ENCODE measurements around the gene FGG. TPM values are rescaled to one million over a fixed set of nuclear protein-coding genes. Genes with fewer than 3 reads are reported as not detected.

The FGG gene
- total and polyA plus RNA-seq, 2 donors (not counting 1 experiment from before 2014, with no cell fraction given), result not detected

DNA sequence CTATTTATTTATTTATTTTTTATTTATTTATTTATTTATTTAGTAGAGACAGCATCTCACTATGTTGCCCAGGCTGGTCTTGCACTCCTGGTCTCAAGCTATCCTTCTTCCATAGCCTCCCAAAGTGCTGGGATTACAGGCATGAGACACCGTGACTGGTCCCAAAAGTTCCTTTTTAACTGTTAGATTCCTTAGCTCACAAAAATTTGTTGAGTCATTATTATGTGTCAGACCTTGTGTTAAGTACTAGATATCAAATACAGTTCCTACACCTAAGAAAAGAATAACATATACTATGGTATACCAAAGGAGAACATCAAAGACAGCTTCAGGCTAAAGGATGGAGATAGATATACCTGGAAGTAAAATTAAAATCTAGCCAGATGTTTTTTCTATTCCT lies 33.5 kb downstream of the FGG start:
- Histone ChIP-seq H3K79me2 (ENCODE audit: control insufficient read depth, insufficient read depth, low read length) (no peaks in the 10 kb centered on the region), H3K4me1 (ENCODE audit: control insufficient read depth, extremely low read depth, insufficient read depth, low read length) (no peaks in the 10 kb centered on the region), H3K27me3 (ENCODE audit: control insufficient read depth, insufficient read depth, low read length) (no peaks in the 10 kb centered on the region), H3K9ac (ENCODE audit: insufficient read depth, low read length) (no peak overlapping the region), H3K27ac (ENCODE audit: insufficient read depth, low read length) (no peak overlapping the region), H3K4me2 (ENCODE audit: extremely low read depth, insufficient read depth, low read length) (no peak overlapping the region), H2AFZ (ENCODE audit: low read length) (no peak overlapping the region), H3K9me3 (ENCODE audit: control insufficient read depth, insufficient read depth, low read depth, low read length) (no peaks in the 10 kb centered on the region), H3K36me3 (ENCODE audit: control insufficient read depth, insufficient read depth, low read length) (no peaks in the 10 kb centered on the region), H3K4me3 (replicated peaks in 1 of 4; ENCODE audit: control extremely low read depth in 1 of 4, insufficient read depth in 1 of 4, low read depth in 3 of 4, low read length in 4 of 4) (no peak overlapping the region), H4K20me1 (ENCODE audit: control insufficient read depth, extremely low read depth, insufficient read depth, low read length) (no peaks in the 10 kb centered on the region)
- no peak for TF ChIP-seq EZH2 (IDR thresholded peaks at IDR 0.05; ENCODE audit: low read length, missing control alignments)
- TF ChIP-seq, protein P1, sequence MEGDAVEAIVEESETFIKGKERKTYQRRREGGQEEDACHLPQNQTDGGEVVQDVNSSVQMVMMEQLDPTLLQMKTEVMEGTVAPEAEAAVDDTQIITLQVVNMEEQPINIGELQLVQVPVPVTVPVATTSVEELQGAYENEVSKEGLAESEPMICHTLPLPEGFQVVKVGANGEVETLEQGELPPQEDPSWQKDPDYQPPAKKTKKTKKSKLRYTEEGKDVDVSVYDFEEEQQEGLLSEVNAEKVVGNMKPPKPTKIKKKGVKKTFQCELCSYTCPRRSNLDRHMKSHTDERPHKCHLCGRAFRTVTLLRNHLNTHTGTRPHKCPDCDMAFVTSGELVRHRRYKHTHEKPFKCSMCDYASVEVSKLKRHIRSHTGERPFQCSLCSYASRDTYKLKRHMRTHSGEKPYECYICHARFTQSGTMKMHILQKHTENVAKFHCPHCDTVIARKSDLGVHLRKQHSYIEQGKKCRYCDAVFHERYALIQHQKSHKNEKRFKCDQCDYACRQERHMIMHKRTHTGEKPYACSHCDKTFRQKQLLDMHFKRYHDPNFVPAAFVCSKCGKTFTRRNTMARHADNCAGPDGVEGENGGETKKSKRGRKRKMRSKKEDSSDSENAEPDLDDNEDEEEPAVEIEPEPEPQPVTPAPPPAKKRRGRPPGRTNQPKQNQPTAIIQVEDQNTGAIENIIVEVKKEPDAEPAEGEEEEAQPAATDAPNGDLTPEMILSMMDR (conservative IDR thresholded peaks at IDR 0.05 in 1 of 2, IDR thresholded peaks at IDR 0.05 in 1 of 2; ENCODE audit: low read depth in 1 of 2, low read length in 2 of 2), result no peak
- DNase-seq (ENCODE audit: low read depth in 2 of 2), result peak in 1 of 2 donors; percentile 32

DNA sequence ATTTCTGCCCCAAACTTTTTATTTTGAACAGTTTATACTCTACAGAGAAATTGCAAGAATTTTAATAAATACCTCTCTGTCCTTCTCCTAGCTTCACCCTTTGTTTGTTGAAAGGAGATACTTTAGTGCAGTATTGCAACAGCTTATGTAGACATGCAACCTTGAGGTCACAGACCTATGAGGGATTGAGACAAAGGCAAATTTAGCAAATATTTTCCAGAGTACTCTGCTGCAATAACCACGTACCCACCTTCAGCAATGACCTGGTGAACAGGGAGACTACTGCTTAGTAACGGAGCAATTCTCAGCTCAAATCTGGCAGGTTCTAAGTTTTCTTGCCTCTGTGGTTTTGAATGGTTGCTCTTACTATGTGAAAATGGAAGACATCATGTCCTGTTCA lies 35.1 kb downstream of the FGG start:
- Histone ChIP-seq H4K20me1 (ENCODE audit: control insufficient read depth, extremely low read depth, insufficient read depth, low read length) (no peaks in the 10 kb centered on the region), H3K36me3 (ENCODE audit: control insufficient read depth, insufficient read depth, low read length) (no peaks in the 10 kb centered on the region), H3K4me1 (ENCODE audit: control insufficient read depth, extremely low read depth, insufficient read depth, low read length) (no peaks in the 10 kb centered on the region), H3K4me3 (replicated peaks in 1 of 4; ENCODE audit: control extremely low read depth in 1 of 4, insufficient read depth in 1 of 4, low read depth in 3 of 4, low read length in 4 of 4) (no peak overlapping the region), H2AFZ (ENCODE audit: low read length) (no peak overlapping the region), H3K9me3 (ENCODE audit: control insufficient read depth, insufficient read depth, low read depth, low read length) (no peaks in the 10 kb centered on the region), H3K79me2 (ENCODE audit: control insufficient read depth, insufficient read depth, low read length) (no peaks in the 10 kb centered on the region), H3K4me2 (ENCODE audit: extremely low read depth, insufficient read depth, low read length) (no peak overlapping the region), H3K27ac (ENCODE audit: insufficient read depth, low read length) (no peak overlapping the region), H3K27me3 (ENCODE audit: control insufficient read depth, insufficient read depth, low read length) (no peaks in the 10 kb centered on the region), H3K9ac (ENCODE audit: insufficient read depth, low read length) (no peak overlapping the region)
- TF ChIP-seq EZH2 (IDR thresholded peaks at IDR 0.05; ENCODE audit: low read length, missing control alignments), result no peak
- TF ChIP-seq, protein P1 (conservative IDR thresholded peaks at IDR 0.05 in 1 of 2, IDR thresholded peaks at IDR 0.05 in 1 of 2; ENCODE audit: low read depth in 1 of 2, low read length in 2 of 2), result no peak
- no peak for DNase-seq (ENCODE audit: low read depth in 2 of 2)

DNA sequence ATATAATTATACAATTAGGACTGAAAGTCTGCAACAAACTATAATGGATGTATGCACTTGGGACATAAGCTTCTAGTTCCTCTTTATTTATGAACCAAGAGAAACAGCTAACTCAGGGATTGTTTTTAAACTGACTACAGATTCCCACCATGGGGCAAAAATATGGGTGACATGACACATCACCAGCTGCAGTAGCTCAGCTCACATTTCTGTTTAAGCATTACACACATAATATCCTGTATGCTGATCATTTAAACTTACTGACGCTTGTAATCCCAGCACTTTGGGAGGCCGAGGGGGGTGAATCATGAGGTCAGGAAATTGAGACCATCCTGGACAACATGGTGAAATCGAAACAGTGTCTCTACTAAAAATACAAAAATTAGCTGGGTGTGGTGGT lies 38.1 kb downstream of the FGG start:
- H3K27me3 ChIP-seq (ENCODE audit: control insufficient read depth, insufficient read depth, low read length), result no peaks in the 10 kb centered on the region
- H3K36me3 ChIP-seq (ENCODE audit: control insufficient read depth, insufficient read depth, low read length), result no peaks in the 10 kb centered on the region
- peak in 1 of 2 donors; percentile 51 for DNase-seq (ENCODE audit: low read depth in 2 of 2)
- H3K9ac ChIP-seq (ENCODE audit: insufficient read depth, low read length), result no peak overlapping the region
- H3K4me3 ChIP-seq (replicated peaks in 1 of 4; ENCODE audit: control extremely low read depth in 1 of 4, insufficient read depth in 1 of 4, low read depth in 3 of 4, low read length in 4 of 4), result no peak overlapping the region
- TF ChIP-seq, protein P1 (conservative IDR thresholded peaks at IDR 0.05 in 1 of 2, IDR thresholded peaks at IDR 0.05 in 1 of 2; ENCODE audit: low read depth in 1 of 2, low read length in 2 of 2), result no peak
- no peak for TF ChIP-seq EZH2 (IDR thresholded peaks at IDR 0.05; ENCODE audit: low read length, missing control alignments)
- no peak overlapping the region for H2AFZ ChIP-seq (ENCODE audit: low read length)
- no peak overlapping the region for H3K27ac ChIP-seq (ENCODE audit: insufficient read depth, low read length)
- H3K4me2 ChIP-seq (ENCODE audit: extremely low read depth, insufficient read depth, low read length), result no peak overlapping the region
- H3K79me2 ChIP-seq (ENCODE audit: control insufficient read depth, insufficient read depth, low read length), result no peaks in the 10 kb centered on the region
- no peaks in the 10 kb centered on the region for H3K9me3 ChIP-seq (ENCODE audit: control insufficient read depth, insufficient read depth, low read depth, low read length)
- no peaks in the 10 kb centered on the region for H4K20me1 ChIP-seq (ENCODE audit: control insufficient read depth, extremely low read depth, insufficient read depth, low read length)
- no peaks in the 10 kb centered on the region for H3K4me1 ChIP-seq (ENCODE audit: control insufficient read depth, extremely low read depth, insufficient read depth, low read length)

All from fibroblast of lung (primary cell).